ENCODE data around the gene ERBB2.
"Not testable (repeated sequence)": the region's sequence is repeated elsewhere in the genome, so short reads cannot be mapped to it uniquely, and the experiment has no call there.

The ERBB2 gene

GRCh38 chr17:39745335-39746144, 45.7 kb downstream of the ERBB2 start:
- DNase-seq (ENCODE audit: low read depth), result no peak

DNA sequence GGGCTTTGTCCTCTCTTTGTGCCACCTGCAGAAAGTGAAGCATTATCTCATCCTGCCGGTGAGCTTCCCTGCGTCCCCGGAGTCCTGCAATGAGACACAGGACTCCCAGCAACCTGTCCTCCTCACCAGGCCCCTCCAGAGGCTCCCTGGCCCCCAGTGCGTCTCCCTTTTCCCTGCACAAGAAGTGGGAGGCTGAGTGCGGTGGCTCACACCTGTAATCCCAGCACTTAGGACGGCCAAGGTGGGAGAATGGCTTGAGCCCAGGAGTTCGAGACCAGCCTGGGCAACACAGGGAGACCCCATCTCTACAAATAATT, 46.2 kb downstream of the ERBB2 start:
- no peak for DNase-seq (ENCODE audit: low read depth)

DNA sequence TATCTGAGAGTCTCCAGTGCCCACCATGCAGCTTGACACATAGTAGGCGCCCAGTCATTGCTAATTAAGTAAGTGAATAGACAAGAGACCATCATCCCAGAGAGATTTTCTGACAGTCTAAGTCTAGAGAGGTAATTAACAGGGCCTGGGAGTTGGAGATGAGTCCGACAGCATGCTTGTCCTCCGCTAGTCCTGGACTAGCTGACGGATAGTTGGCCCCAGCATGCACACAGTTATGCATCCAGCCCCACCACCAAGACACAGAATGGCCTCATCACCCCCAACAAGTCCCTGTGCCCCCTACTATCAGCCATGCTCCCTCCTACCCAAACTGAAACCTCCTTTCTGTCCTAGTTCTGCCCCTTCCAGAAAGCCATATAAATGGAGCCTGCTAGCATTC, 47.9 kb downstream of the ERBB2 start:
- no peak for DNase-seq (ENCODE audit: low read depth)

- not testable (repeated sequence) for DNase-seq (ENCODE audit: low read depth)
Measured at GRCh38 chr17:39748444-39749034, 48.7 kb downstream of the ERBB2 start.

DNA sequence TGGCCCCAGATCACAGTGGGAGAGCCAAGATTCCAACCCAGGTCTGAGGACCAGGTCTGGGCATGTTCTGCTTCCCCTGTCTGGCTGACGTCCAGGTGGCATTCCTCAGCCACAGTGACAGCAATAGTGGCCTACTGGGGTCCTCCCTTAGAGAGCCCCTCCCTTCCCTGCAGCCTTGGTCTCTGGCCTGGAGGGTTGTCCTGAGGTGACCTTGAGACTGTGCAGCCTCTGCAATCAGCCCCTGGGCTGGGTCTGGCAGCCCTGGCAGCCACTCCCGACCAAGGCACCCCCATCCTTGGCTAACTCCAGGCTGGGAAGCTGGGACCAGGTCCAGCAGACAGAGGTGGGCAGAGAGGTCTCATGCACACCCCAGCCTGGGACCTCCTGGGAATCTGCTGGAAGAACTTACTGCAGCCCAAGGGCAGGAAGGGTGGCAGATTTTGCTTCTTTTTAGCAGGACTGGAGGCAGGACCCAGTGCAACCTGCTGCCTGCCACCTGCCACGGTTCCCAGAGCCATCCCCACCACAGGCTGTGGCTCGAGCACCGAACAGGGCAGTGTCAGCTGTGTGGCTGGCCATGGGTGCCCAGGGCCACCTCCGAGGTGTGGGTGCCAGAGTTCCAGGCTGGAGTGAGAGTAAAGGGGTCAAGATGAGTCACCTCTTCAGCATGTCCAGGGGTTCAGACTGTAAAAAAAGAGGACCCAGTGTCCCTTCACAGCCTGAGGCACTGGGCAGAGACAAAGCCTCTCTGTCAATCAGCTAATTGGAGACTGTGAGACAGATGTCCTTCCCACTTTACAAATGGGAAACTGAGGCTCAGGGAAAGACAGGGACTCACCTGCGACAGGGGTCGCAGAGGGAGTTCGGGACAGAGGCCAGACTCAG, 50.5 kb downstream of the ERBB2 start:
- no peak for DNase-seq (ENCODE audit: low read depth)

DNA sequence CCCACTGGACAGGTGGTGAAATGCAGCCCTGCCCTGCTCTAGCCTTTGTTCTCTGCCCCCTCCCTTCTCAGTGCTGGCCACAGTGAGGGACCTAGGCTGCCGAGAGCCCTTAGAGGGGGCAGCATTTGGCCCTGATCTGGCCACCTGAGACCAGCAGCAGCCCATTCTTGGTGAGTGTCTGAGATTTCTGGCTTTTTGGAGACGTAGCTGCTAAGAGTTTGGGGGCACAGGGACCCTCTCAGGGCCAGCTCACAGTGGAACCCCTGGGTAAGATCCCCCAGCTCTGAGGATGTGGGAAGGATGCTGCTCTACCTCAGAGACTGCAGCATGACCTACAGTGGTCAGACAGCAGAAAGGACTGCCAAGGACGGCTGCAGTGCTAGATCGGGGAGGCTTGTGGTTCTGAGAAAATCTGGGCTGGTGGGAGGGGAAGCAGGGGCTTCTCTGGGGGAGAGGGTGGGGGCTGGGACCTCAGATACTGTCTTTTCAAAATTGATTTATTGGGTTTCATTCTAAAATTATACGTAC, 51.2 kb downstream of the ERBB2 start:
- DNase-seq (ENCODE audit: low read depth), result no peak

GRCh38 chr17:39751637-39752036, 51.8 kb downstream of the ERBB2 start:
- DNase-seq (ENCODE audit: low read depth), result no peak

GRCh38 chr17:39752241-39752881, 52.5 kb downstream of the ERBB2 start:
- no peak for DNase-seq (ENCODE audit: low read depth)

- DNase-seq (ENCODE audit: low read depth), result peak; percentile 36
Measured at GRCh38 chr17:39753514-39754160, 53.8 kb downstream of the ERBB2 start.

DNA sequence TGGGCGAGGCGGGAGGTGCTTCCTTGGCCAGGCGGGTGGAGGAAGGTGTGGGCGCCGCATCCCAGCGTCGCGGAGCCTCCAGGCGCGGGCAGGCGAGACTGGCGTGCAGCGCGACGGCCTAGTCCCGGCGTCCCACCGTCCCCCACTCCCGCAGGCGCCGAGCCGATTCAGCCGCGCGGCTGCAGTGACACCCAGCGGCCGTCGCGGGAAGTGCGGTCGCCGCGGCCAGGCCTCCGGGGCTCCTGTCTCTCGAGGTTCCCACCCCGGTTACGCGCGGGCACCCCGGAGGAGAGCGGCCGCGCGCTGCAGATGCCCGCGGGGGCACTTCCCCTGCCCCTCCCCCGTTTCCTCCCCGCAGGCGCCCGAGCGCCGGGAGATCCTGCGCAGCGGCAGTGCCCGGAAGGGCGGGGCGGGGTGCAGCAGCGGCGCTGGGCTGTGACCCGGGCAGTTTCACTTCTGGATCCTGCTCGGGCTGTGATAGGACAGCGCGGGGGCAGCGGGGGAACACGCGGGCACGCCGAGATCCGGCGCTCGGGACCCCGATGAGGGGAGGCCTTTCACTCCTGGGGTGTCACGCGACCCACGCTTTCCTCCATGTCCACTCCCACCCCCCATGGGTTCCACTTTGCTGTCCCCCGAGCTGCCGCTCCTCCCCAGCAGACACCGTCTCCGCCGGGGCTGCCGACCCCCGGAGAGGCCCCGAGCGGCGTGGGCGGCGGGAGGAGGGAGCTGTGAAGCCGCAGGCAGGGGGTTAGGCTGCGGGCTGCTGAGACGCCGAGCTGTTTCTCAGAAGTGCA, 54.5 kb downstream of the ERBB2 start:
- peak; percentile 88 for DNase-seq (ENCODE audit: low read depth)

DNA sequence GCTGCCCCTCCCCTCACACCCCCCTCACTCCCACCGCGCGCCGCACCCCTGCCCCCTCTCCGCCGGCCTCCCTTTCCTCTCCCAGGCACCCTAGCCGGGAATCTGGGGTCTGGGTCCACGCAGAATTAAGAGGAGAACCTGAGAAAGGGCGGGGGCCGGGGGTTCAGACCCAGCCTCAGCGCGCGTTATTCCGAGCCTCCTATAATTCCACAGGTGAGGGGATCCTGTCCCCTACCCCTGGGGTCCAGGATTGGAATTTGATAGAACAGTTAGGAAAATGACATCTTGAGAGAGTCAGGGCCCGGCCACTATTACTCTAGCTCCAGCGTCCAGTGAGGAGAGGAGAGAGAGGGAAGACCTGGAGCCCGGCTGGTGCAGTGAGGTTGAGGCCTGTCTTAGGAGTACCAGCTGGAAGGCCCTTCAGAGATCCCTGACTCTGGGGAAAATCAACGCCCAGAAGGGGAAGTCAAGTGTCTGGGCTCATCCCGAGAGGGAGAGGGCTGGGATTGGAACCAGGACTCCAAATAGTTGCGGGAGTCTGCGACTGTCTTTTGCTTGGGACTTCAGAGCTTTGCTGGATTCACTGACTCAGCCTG, 55.2 kb downstream of the ERBB2 start:
- DNase-seq (ENCODE audit: low read depth), result no peak

DNA sequence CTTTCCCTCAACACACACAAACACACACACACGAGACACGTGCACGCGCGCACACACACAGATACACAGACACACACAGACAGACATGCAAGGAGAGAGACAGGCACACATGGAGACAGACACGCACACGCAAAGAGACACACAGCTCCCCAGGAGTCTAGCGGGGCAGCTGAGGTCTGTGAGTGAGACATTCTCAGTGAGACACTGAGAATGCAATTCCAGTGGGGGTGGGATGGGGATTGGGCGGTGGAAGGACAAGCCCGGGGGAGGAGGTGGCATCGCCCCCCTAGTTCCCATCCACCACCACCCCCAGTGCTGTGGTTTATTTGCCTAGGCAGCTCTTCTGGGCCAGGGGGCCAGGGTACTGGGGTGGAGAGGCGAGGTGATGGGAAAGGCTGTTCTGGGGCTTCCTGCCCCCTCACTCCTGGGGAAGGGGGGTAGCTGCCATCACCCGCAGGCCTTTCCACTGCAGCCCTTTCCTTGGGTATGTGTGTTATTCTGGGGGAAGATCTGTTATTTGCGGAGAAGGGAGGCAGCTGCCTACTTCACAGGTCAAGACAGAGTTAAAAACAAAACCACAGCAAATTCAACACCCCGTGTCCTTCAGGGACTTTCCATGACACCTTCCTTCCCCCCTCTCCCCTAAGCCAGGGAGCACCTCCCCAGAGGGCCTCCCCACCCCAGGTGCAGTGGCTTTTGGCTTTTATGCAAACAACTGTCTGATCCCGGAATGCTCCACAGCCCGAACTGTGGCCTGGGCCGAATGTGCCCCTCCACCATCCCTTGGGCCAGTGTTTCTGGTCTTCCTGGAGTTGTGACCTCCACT, 55.9 kb downstream of the ERBB2 start:
- DNase-seq (ENCODE audit: low read depth), result no peak

DNA sequence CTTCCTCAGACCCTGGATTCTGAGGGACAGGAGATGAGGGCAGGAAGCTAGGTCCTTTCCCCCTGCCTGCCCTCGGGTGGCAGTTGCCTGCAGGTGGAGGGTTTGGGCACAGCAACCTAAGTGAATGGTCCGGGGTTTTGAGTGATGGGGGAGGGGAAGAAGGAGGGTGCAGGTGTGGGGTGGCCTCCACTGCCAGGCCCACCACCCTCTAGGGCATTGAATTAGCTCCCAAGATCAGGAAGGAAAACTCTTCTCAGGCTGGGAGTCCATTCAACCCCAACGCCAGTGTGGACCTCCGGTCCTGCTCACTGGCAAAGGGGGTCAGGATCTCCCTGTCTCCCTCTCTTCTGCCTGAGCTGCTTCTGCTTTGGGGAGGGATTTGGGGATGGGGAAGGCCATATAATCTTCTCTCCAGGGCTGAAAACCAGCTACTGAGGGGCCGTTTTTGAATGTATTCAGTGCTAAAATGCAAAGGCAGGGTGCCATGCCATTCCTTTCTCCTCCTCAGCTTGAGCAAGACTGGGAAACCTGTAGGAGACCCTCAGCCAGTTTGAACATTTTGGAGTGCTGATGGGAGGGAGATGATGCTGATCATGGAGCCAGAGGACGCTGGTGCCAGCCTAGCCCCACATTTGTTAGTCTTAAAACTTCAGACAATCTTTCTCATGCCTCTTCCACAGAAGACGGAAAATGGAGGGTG, 56.7 kb downstream of the ERBB2 start:
- DNase-seq (ENCODE audit: low read depth), result no peak

- DNase-seq (ENCODE audit: low read depth), result no peak
Measured at GRCh38 chr17:39757176-39757662, 57.4 kb downstream of the ERBB2 start.

DNA sequence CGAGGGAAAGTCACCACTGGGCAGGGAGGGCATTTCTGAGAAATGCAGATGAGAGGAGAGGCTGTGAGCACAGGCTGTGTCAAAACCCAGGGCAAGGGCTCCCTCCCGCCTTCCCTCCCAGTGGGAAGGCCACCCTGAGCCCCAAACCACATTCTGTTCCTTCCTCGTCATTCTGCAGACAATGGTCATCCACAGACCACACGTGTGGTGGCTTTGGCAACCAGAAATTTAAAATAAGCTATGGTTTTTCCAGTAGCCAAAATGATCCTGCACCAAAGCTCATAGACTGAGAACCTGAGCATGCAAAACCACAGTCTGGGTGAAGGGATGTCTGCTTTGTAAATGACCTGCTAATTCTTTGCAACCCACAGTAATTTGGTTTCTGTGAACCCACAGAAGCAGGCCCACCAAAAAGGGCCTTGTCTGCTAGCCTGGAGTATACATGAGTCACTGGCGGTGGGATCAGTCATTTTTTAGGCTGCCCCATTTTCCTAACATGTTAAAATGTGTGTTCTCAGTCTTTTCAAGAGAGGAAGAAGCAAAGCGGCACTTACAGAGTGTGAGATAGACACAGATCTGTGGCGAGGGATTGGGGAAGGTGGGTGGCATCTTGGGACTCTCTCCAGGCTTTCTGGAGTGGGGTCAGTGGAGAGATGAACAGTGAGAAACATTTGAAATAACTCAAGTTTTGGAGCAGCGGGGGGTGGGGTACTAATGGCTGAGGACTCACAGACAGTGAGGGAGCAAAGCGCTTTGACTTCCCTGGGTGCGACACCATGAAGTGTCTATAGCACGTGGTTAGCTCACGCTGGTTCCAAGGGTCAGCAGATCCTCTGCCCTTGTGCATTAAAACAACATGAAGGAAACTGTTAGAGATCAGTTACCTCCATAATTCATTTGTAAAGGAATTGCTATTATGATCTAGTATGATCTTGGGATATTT, 58.3 kb downstream of the ERBB2 start:
- no peak for DNase-seq (ENCODE audit: low read depth)

- no peak for DNase-seq (ENCODE audit: low read depth)
Measured at GRCh38 chr17:39759204-39759603, 59.3 kb downstream of the ERBB2 start.

GRCh38 chr17:39761861-39762496, 62.1 kb downstream of the ERBB2 start:
- DNase-seq (ENCODE audit: low read depth), result no peak
